Mesenchymal stem cell (in vitro differentiated cells and primary cell): ENCODE data around the gene SAP130.

Experiments
- DNase-seq: peaks from one replicate; pipeline ENCODE4 v3.0.0-alpha.2; 2013
- H2AFZ ChIP-seq: one replicate; pipeline ENCODE4 v1.6.1; 2013; ENCODE audit warnings: low read depth, mild to moderate bottlenecking, control low read depth, inconsistent platforms, low read length, moderate library complexity
- H2AK5ac ChIP-seq: 2 replicates; pipeline ENCODE4 v1.6.1; 2013; ENCODE audit warnings: low read length, moderate library complexity, mild to moderate bottlenecking, inconsistent platforms; ENCODE audit not compliant: severe bottlenecking
- H2BK120ac ChIP-seq: one replicate; pipeline ENCODE4 v1.6.1; 2013; ENCODE audit warnings: low read depth, mild to moderate bottlenecking, inconsistent platforms, low read length, moderate library complexity
- H2BK12ac ChIP-seq, 2 experiments: one replicate each; pipeline ENCODE4 v1.6.1; 2013; ENCODE audit warnings: inconsistent platforms in 2 of 2, low read length in 2 of 2, mild to moderate bottlenecking in 2 of 2, moderate library complexity in 2 of 2, control low read depth in 1 of 2
- H2BK15ac ChIP-seq: one replicate; pipeline ENCODE4 v1.6.1; 2013; ENCODE audit warnings: mild to moderate bottlenecking, low read depth, inconsistent platforms; ENCODE audit not compliant: poor library complexity, severe bottlenecking
- H2BK5ac ChIP-seq: 2 replicates; pipeline ENCODE4 v1.6.1; 2013; ENCODE audit warnings: low read depth, mild to moderate bottlenecking, low read length, control low read depth, inconsistent platforms; ENCODE audit not compliant: poor library complexity, severe bottlenecking
- H3K14ac ChIP-seq, 2 experiments: one replicate each; pipeline ENCODE4 v1.6.1; 2013; ENCODE audit warnings: inconsistent platforms in 2 of 2, low read length in 2 of 2, control low read depth in 1 of 2, mild to moderate bottlenecking in 1 of 2, moderate library complexity in 1 of 2
- H3K18ac ChIP-seq, 2 experiments: one replicate each; pipeline ENCODE4 v1.6.1; 2013; ENCODE audit warnings: inconsistent platforms in 2 of 2, low read length in 2 of 2, control low read depth in 1 of 2, low read depth in 1 of 2, mild to moderate bottlenecking in 1 of 2
- H3K23ac ChIP-seq, 2 experiments: one replicate each; pipeline ENCODE4 v1.6.1; 2013; ENCODE audit warnings: inconsistent platforms in 2 of 2, low read length in 2 of 2, mild to moderate bottlenecking in 2 of 2, moderate library complexity in 2 of 2, control low read depth in 1 of 2
- H3K27ac ChIP-seq: 2 replicates; pipeline ENCODE4 v1.5.1; 2013; ENCODE audit warnings: mild to moderate bottlenecking, moderate library complexity, low read length, control low read depth, inconsistent platforms; ENCODE audit not compliant: poor library complexity, severe bottlenecking
- H3K27me3 ChIP-seq, 2 experiments: 2 replicates each; pipeline versions ENCODE4 v1.6.1 to v1.7.0; 2013; ENCODE audit warnings: low read length in 2 of 2, mild to moderate bottlenecking in 2 of 2, moderate library complexity in 2 of 2, control low read depth in 1 of 2, inconsistent platforms in 1 of 2; ENCODE audit not compliant: control insufficient read depth in 1 of 2, insufficient read depth in 1 of 2
- H3K36me3 ChIP-seq, 2 experiments: 2 replicates each; pipeline versions ENCODE4 v1.6.1 to v1.7.0; 2013; ENCODE audit warnings: low read length in 2 of 2, control low read depth in 1 of 2, inconsistent platforms in 1 of 2, low read depth in 1 of 2, mild to moderate bottlenecking in 1 of 2; ENCODE audit not compliant: insufficient read depth in 2 of 2, control insufficient read depth in 1 of 2
- H3K4ac ChIP-seq, 2 experiments: one replicate each; pipeline ENCODE4 v1.6.1; 2013; ENCODE audit warnings: inconsistent platforms in 2 of 2, low read length in 2 of 2, mild to moderate bottlenecking in 2 of 2, moderate library complexity in 2 of 2, control low read depth in 1 of 2, low read depth in 1 of 2
- H3K4me1 ChIP-seq: 2 replicates; pipeline ENCODE4 v1.6.1; 2013; ENCODE audit warnings: low read depth, low read length, control low read depth; ENCODE audit not compliant: control insufficient read depth, insufficient read depth
- H3K4me2 ChIP-seq: 2 replicates; pipeline ENCODE4 v1.6.1; 2013; ENCODE audit warnings: low read length, mild to moderate bottlenecking, inconsistent platforms; ENCODE audit not compliant: poor library complexity, severe bottlenecking
- H3K4me3 ChIP-seq, 2 experiments: 2 replicates each; pipeline versions ENCODE4 v1.5.1 to v1.7.0; 2013; ENCODE audit warnings: low read length in 2 of 2, mild to moderate bottlenecking in 2 of 2, control low read depth in 1 of 2, low read depth in 1 of 2; ENCODE audit not compliant: insufficient read depth in 1 of 2
- H3K79me1 ChIP-seq: replicated peaks from 2 replicates; pipeline ENCODE4 v1.6.1; 2013; ENCODE audit warnings: mild to moderate bottlenecking, control low read depth, low read length, inconsistent platforms; ENCODE audit not compliant: poor library complexity, severe bottlenecking
- H3K9ac ChIP-seq: 2 replicates; pipeline ENCODE4 v1.7.0; 2013; ENCODE audit warnings: mild to moderate bottlenecking, low read length, moderate library complexity
- H3K9me3 ChIP-seq: 2 replicates; pipeline ENCODE4 v1.7.0; 2013; ENCODE audit warnings: mild to moderate bottlenecking, low read length; ENCODE audit not compliant: control insufficient read depth
- H4K8ac ChIP-seq: one replicate; pipeline ENCODE4 v1.6.1; 2013; ENCODE audit warnings: inconsistent platforms, mild to moderate bottlenecking, low read length, moderate library complexity
- H4K91ac ChIP-seq: one replicate; pipeline ENCODE4 v1.6.1; 2013; ENCODE audit warnings: mild to moderate bottlenecking, low read length, inconsistent platforms
- WGBS: methylation state at CpG from one replicate; pipeline ENCODE4 v1.1.7; 2013; ENCODE audit warnings: mixed read lengths; 5-methylcytosine and 5-hydroxymethylcytosine counted together

Gene SAP130

DNA sequence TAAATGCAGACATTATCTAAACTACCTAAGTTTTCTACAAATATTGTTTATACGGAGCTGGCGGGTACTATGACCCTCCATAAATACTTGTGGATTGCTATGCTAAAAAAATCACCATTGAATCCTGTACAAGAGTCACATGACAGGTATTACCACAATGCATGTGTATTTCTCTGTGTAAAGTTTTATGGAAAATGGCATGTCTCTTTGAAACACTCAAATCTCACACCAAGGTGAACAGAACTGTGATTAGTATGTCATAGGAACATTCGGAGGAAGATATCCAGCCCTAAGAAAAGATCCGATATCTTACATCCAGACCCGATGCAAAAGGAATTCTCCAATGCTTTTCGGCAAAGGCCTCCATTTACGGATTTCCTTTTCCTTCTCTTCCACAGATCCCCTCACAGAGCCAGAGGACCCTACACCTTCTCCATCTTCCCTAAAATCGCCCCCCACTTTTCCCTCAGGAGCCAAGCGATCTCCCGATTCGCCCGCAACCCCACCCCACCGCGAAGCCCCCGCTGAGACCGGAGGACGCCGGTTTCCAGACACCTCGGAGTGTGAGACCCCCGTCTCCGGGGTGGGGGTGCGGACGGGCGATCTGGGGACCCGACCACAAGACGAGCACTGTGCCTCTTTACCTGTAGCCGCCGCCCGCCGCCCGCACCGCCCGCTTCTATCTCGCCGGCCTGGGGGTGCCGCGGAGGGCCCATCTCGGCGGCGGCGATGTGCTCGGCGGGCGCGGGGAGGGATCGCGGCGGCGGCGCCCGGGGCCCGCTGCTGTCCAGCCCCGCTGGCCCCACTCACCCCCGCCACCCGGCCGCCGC is 1.2 kb downstream of the SAP130 start:
- H2AFZ ChIP-seq, result peak overlapping the region; percentile 92
- peaks cover 15% of the 10 kb centered on the region for H3K79me1 ChIP-seq
- peak overlapping the region; percentile 96 for H3K9ac ChIP-seq
- peak overlapping the region; percentile 36 for H2BK15ac ChIP-seq
- peak overlapping the region; percentile 86 for H3K4me2 ChIP-seq
- H3K4me1 ChIP-seq, result peaks cover 2% of the 10 kb centered on the region
- peak overlapping the region in 1 of 2 experiments; percentile 40 for H3K23ac ChIP-seq
- no peak overlapping the region for H4K8ac ChIP-seq
- no peak overlapping the region for H2BK12ac ChIP-seq
- H3K9me3 ChIP-seq, result no peaks in the 10 kb centered on the region
- H4K91ac ChIP-seq, result no peak overlapping the region
- peaks cover 0 to 17% of the 10 kb centered on the region in 2 experiments for H3K36me3 ChIP-seq
- H3K4me3 ChIP-seq, result peak overlapping the region; percentile 90 to 94
- no peak overlapping the region for H2BK5ac ChIP-seq
- 5% methylated on average over 43 of the region's 57 CpGs for WGBS
- DNase-seq, result peak; percentile 27
- H3K27ac ChIP-seq, result no peak overlapping the region
- H2AK5ac ChIP-seq, result no peak overlapping the region
- H3K27me3 ChIP-seq, result peaks cover 0 to 3% of the 10 kb centered on the region in 2 experiments
- no peak overlapping the region for H2BK120ac ChIP-seq
- H3K14ac ChIP-seq, result peak overlapping the region in 1 of 2 experiments; percentile 96
- peak overlapping the region in 1 of 2 experiments; percentile 80 for H3K18ac ChIP-seq
- H3K4ac ChIP-seq, result peak overlapping the region in 1 of 2 experiments; percentile 58

DNA sequence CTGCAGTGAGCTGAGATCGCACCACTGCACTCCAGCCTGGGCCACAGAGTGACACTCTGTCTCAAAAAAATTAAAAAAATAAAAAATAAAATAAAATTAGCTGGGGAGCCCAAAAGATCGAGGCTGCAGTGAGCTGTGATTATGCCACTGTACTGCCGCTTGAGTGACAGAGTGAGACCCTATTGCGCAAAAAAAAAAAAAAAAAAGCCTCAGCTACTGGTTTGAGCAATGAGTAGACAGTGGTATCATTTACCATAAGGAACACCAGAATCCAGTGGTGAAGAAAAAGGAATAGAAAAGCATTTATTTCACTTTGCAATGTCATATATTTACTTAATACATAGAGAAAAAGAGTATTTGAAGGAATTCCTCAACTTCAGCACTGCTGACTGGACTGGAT is 3.0 kb downstream of the SAP130 start:
- Histone ChIP-seq H3K4me1 (peaks cover 2% of the 10 kb centered on the region), H2BK5ac (no peak overlapping the region), H2BK120ac (no peak overlapping the region), H3K14ac (no peak overlapping the region), H2BK12ac (no peak overlapping the region), H4K8ac (no peak overlapping the region), H3K23ac (no peak overlapping the region), H3K27me3 (no peaks in the 10 kb centered on the region), H2AFZ (no peak overlapping the region), H2AK5ac (no peak overlapping the region), H2BK15ac (no peak overlapping the region), H3K9ac (no peak overlapping the region), H3K79me1 (peaks cover 18% of the 10 kb centered on the region), H3K27ac (no peak overlapping the region), H3K4ac (no peak overlapping the region), H3K36me3 (peaks cover 0 to 25% of the 10 kb centered on the region in 2 experiments), H3K18ac (no peak overlapping the region), H3K4me3 (no peak overlapping the region), H3K9me3 (no peaks in the 10 kb centered on the region), H3K4me2 (no peak overlapping the region), H4K91ac (no peak overlapping the region)
- DNase-seq, result no peak
- WGBS, result 98% methylated on average over 3 of the region's 4 CpGs

DNA sequence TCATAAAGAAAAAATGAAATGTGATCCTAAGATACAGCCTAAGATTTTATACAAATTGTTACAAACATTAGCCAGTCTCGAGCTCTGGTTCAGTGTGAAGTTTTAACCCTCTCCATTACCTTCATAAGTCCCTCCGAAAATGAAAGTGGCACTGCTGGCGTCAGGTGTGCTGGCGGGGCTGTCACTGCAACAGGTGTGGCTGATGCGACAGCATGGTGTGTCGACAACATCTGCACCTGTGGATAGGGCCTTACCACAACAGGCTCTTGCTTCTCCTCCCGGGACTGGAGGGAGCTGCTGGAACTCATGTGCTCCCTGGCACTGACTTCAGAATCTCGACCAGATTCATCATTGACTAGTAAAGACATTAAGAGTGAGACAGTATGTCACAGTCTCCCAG is 10.3 kb downstream of the SAP130 start:
- H2AK5ac ChIP-seq, result no peak overlapping the region
- H3K27ac ChIP-seq, result no peak overlapping the region
- no peaks in the 10 kb centered on the region for H3K27me3 ChIP-seq
- no peak overlapping the region for H3K4ac ChIP-seq
- H3K9me3 ChIP-seq, result no peaks in the 10 kb centered on the region
- no peak overlapping the region for H3K18ac ChIP-seq
- peaks cover 41 to 71% of the 10 kb centered on the region in 2 experiments for H3K36me3 ChIP-seq
- 96% methylated on average over 8 of the region's 8 CpGs for WGBS
- no peak overlapping the region for H2AFZ ChIP-seq
- H4K91ac ChIP-seq, result no peak overlapping the region
- DNase-seq, result no peak
- no peak overlapping the region for H3K4me3 ChIP-seq
- H2BK12ac ChIP-seq, result no peak overlapping the region
- H3K4me2 ChIP-seq, result no peak overlapping the region
- H3K14ac ChIP-seq, result no peak overlapping the region
- H4K8ac ChIP-seq, result peak overlapping the region; percentile 41
- H3K4me1 ChIP-seq, result no peaks in the 10 kb centered on the region
- H3K23ac ChIP-seq, result no peak overlapping the region
- H2BK5ac ChIP-seq, result no peak overlapping the region
- no peak overlapping the region for H2BK120ac ChIP-seq
- H3K9ac ChIP-seq, result no peak overlapping the region
- H3K79me1 ChIP-seq, result peaks cover 38% of the 10 kb centered on the region
- no peak overlapping the region for H2BK15ac ChIP-seq

DNA sequence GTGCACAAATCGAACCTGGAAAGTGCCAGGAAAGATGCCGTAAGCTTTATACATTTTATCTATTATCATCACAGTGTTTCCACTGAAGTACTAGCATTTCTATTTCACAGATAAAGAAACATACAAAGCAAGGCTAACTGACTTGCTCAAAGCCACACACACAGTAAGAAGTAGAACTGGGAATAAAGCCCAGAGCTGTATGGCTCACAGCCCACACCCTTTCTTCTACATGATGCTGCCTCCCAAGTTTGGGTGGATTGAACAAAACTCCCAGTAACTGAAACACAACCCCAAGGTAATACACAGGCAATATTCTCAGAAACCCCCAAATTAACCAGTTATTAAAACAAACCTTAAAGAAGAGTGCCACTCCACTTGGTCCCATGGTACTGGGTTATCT is 11.2 kb downstream of the SAP130 start:
- H2BK15ac ChIP-seq, result no peak overlapping the region

More for the DNA sequence above, 11.2 kb downstream of the SAP130 start:
- Histone ChIP-seq H3K36me3 (peaks cover 49 to 71% of the 10 kb centered on the region in 2 experiments), H3K4me2 (no peak overlapping the region), H4K8ac (no peak overlapping the region), H3K9ac (no peak overlapping the region), H3K18ac (no peak overlapping the region), H2BK120ac (no peak overlapping the region), H2AFZ (no peak overlapping the region), H4K91ac (no peak overlapping the region), H3K4ac (no peak overlapping the region), H2BK12ac (no peak overlapping the region), H3K27me3 (no peaks in the 10 kb centered on the region), H3K4me1 (no peaks in the 10 kb centered on the region), H2AK5ac (no peak overlapping the region), H3K4me3 (no peak overlapping the region), H3K23ac (no peak overlapping the region), H3K9me3 (no peaks in the 10 kb centered on the region), H3K14ac (no peak overlapping the region), H3K79me1 (peaks cover 37% of the 10 kb centered on the region), H3K27ac (no peak overlapping the region), H2BK5ac (no peak overlapping the region)
- 94% methylated on average over 2 of the region's 2 CpGs for WGBS
- no peak for DNase-seq
